HepG2 (cell line): ENCODE measurements around the gene CHADL. TPM values are rescaled to one million over a fixed set of nuclear protein-coding genes. Genes with fewer than 3 reads are reported as not detected.

ENCODE experiments used
- ATAC-seq: fragments of 200-7000 bp; cut with Tn5 transposase; 3 replicates; pipeline ENCODE4 v1.9.1; 2020; ENCODE audit warnings: mild to moderate bottlenecking, moderate library complexity
- BruUV-seq: library from RNA; stranded (reverse); fragments of 400-500 nt; replicated peaks from 2 replicates; lab custom pipeline; 2021; lab: Mats Ljungman, UMichigan
- CTCF ChIA-PET: fragments of 300-600 bp; formaldehyde crosslinking; extraction: SDS; loops from one replicate; lab custom pipeline; 2021; ENCODE audit warnings: low total read pairs, inconsistent platforms, low intra/inter-chr PET ratio; lab: Yijun Ruan, JAX
- POLR2A ChIA-PET: fragments of 350-600 bp; sonication (Branson Sonifier 250); formaldehyde crosslinking; loops from one replicate; lab custom pipeline; 2020; ENCODE audit warnings: antibody characterized with exemption, inconsistent platforms; lab: Yijun Ruan, JAX
- DNase-seq: peaks from one replicate; pipeline ENCODE4 v3.0.0-alpha.2; 2015; ENCODE audit warnings: low spot score
- FAIRE-seq: peaks from 3 replicates; lab custom pipeline; 2011; peaks lifted over from hg19 to GRCh38; lab: Jason Lieb, UNC
- H2AFZ ChIP-seq: one replicate; pipeline ENCODE4 v1.6.1; 2011; ENCODE audit warnings: low read length, inconsistent platforms
- H3K27ac ChIP-seq: fragments of 300-600 bp; 3 replicates; pipeline ENCODE4 v1.8.0; 2011; ENCODE audit warnings: mixed run types, mild to moderate bottlenecking, mixed read lengths, low read length, inconsistent platforms; ENCODE audit not compliant: insufficient read depth; ENCODE audit errors: extremely low read length
- H3K27me3 ChIP-seq, 2 experiments: fragments of 200-600 bp in 1 of 2; 2 replicates in 1 of 2; 3 replicates in 1 of 2; pipeline versions ENCODE4 v1.6.0 to v1.8.0; 2011; ENCODE audit warnings: low read length in 2 of 2, mild to moderate bottlenecking in 2 of 2, moderate library complexity in 2 of 2, inconsistent platforms in 1 of 2; ENCODE audit not compliant: insufficient read depth in 2 of 2, control insufficient read depth in 1 of 2
- H3K36me3 ChIP-seq, 2 experiments: fragments of 200-600 bp in 1 of 2; replicated peaks in 1 of 2; 2 replicates in 1 of 2; 3 replicates in 1 of 2; pipeline versions ENCODE4 v1.5.1 to v1.8.0; 2011; ENCODE audit warnings: low read length in 2 of 2, inconsistent platforms in 1 of 2; ENCODE audit not compliant: insufficient read depth in 2 of 2, control insufficient read depth in 1 of 2
- H3K4me1 ChIP-seq: 2 replicates; pipeline ENCODE4 v1.5.1; 2012; ENCODE audit warnings: low read length, inconsistent platforms; ENCODE audit not compliant: insufficient read depth
- H3K4me2 ChIP-seq: 2 replicates; pipeline ENCODE4 v1.6.0; 2011; ENCODE audit warnings: low read depth, low read length, inconsistent platforms
- H3K4me3 ChIP-seq, 3 experiments: fragments of 200-600 bp in 1 of 3; sonication (generic), shearing (Covaris generic) in 1 of 3; replicated peaks in 1 of 3; 2 replicates each; pipeline ENCODE4 v1.5.1; 2011 to 2016; ENCODE audit warnings: low read length in 3 of 3, inconsistent platforms in 2 of 3, low read depth in 2 of 3, mild to moderate bottlenecking in 2 of 3, control low read depth in 1 of 3, mixed read lengths in 1 of 3; ENCODE audit not compliant: insufficient read depth in 1 of 3
- H3K79me2 ChIP-seq: one replicate; pipeline ENCODE4 v1.6.1; 2011; ENCODE audit warnings: low read length, inconsistent platforms; ENCODE audit not compliant: insufficient read depth
- H3K9ac ChIP-seq: 2 replicates; pipeline ENCODE4 v1.6.0; 2011; ENCODE audit warnings: mild to moderate bottlenecking, low read depth, low read length, inconsistent platforms; ENCODE audit not compliant: insufficient read depth
- H3K9me3 ChIP-seq: 2 replicates; pipeline ENCODE4 v1.5.1; 2012; ENCODE audit warnings: mild to moderate bottlenecking, low read length
- H4K20me1 ChIP-seq: 2 replicates; pipeline ENCODE4 v1.6.0; 2011; ENCODE audit warnings: inconsistent platforms, mild to moderate bottlenecking, low read length, moderate library complexity; ENCODE audit not compliant: insufficient read depth
- DR1 ChIP-seq: sonication (generic); formaldehyde crosslinking; IDR thresholded peaks from 2 replicates; pipeline ENCODE4 v1.8.0; 2021; ENCODE audit warnings: mild to moderate bottlenecking, missing genetic modification reagents, inconsistent platforms
- HES4 ChIP-seq: sonication (generic); formaldehyde crosslinking; IDR thresholded peaks from 2 replicates; pipeline ENCODE4 v1.9.0; 2021; ENCODE audit warnings: mild to moderate bottlenecking, missing genetic modification reagents, borderline replicate concordance
- KAT7 ChIP-seq: IDR thresholded peaks from 2 replicates; pipeline ENCODE4 v1.6.1; 2018; ENCODE audit warnings: borderline replicate concordance, missing compliant biosample characterization
- KDM5B ChIP-seq: sonication (generic); formaldehyde crosslinking; IDR thresholded peaks from 2 replicates; pipeline ENCODE4 v1.4.0; 2020; ENCODE audit warnings: missing genetic modification reagents, mild to moderate bottlenecking, borderline replicate concordance
- KLF11 ChIP-seq: IDR thresholded peaks from 2 replicates; pipeline ENCODE4 v1.6.1; 2016; ENCODE audit warnings: missing compliant biosample characterization
- PRMT3 ChIP-seq: sonication (generic); formaldehyde crosslinking; IDR thresholded peaks from 2 replicates; pipeline ENCODE4 v1.8.1; 2022; ENCODE audit warnings: low read depth, mild to moderate bottlenecking, moderate library complexity, missing genetic modification reagents, borderline replicate concordance
- SIX1 ChIP-seq: sonication (generic); formaldehyde crosslinking; IDR thresholded peaks from 2 replicates; pipeline ENCODE4 v1.4.0; 2020; ENCODE audit warnings: missing genetic modification reagents, borderline replicate concordance
- ZFYVE20 ChIP-seq: sonication (generic); formaldehyde crosslinking; IDR thresholded peaks from 2 replicates; pipeline ENCODE4 v1.8.0; 2023; ENCODE audit warnings: low read depth, mild to moderate bottlenecking, moderate library complexity, missing genetic modification reagents, borderline replicate concordance
- ZNF10 ChIP-seq: sonication (generic); formaldehyde crosslinking; IDR thresholded peaks from 2 replicates; pipeline ENCODE4 v1.4.0; 2020; ENCODE audit warnings: mild to moderate bottlenecking, low read depth, missing genetic modification reagents, borderline replicate concordance
- ZNF17 ChIP-seq: sonication (generic); formaldehyde crosslinking; IDR thresholded peaks from 2 replicates; pipeline ENCODE4 v1.5.0; 2020; ENCODE audit warnings: mild to moderate bottlenecking, missing genetic modification reagents
- ZNF33A ChIP-seq: sonication (generic); formaldehyde crosslinking; IDR thresholded peaks from 2 replicates; pipeline ENCODE4 v1.5.1; 2020; ENCODE audit warnings: missing genetic modification reagents, mild to moderate bottlenecking, moderate library complexity, borderline replicate concordance
- ZNF562 ChIP-seq: sonication (generic); formaldehyde crosslinking; IDR thresholded peaks from 2 replicates; pipeline ENCODE4 v1.8.0; 2022; ENCODE audit warnings: missing genetic modification reagents, borderline replicate concordance
- ZNF776 ChIP-seq: sonication (generic); formaldehyde crosslinking; IDR thresholded peaks from 2 replicates; pipeline ENCODE4 v1.4.0; 2020; ENCODE audit warnings: mild to moderate bottlenecking, missing genetic modification reagents
- WGBS: methylation state at CpG from one replicate; pipeline ENCODE4 v1.1.6; 2017; ENCODE audit warnings: low lambda C conversion rate; 5-methylcytosine and 5-hydroxymethylcytosine counted together
- in situ Hi-C: cut with HindIII; loops from 2 replicates; pipeline ENCODE4 v1.10.0; 2017; ENCODE audit warnings: low pct_unique_long_range_greater_than_20kb; ENCODE audit not compliant: extremely low pct_ligation_motif_present
- intact Hi-C: fragments of 100-400 bp; cut with micrococcal nuclease; formaldehyde crosslinking; loops from one replicate; pipeline ENCODE4 v1.10.0; 2022; ENCODE audit not compliant: unreplicated experiment
- polyA plus RNA-seq, 8 experiments: library from polyadenylated mRNA; depleted of rRNA in 3 of 8; stranded (reverse) in 7 of 8; unstranded in 1 of 8; fragments of >200 nt; fragmentation: Illumina TruSeq in 4 of 8; extraction: Trizol in 4 of 8; gene quantifications; 2 replicates each; pipeline versions ENCODE4 v1.2.1 to v1.2.3, GENCODE V29; 2011 to 2016; ENCODE audit warnings: low read depth in 4 of 8, missing spikeins in 1 of 8, mixed read lengths in 1 of 8; ENCODE audit not compliant: insufficient read depth in 1 of 8
- total RNA-seq, 5 experiments: library from RNA; depleted of rRNA; stranded (reverse); fragments of >200 nt; fragmentation: Illumina TruSeq; extraction: Trizol; gene quantifications; 2 replicates each; pipeline ENCODE4 v1.2.3, GENCODE V29; 2016; ENCODE audit warnings: low read depth in 1 of 5
- TF ChIP-seq, protein P1 (sequence below): sonication (generic); formaldehyde crosslinking; IDR thresholded peaks from 2 replicates; pipeline ENCODE4 v1.4.0; 2020; ENCODE audit warnings: missing genetic modification reagents
- TF ChIP-seq, protein P2 (sequence below): sonication (generic); formaldehyde crosslinking; IDR thresholded peaks from 2 replicates; pipeline ENCODE4 v1.9.0; 2021; ENCODE audit warnings: missing genetic modification reagents, borderline replicate concordance
- TF ChIP-seq, protein P3 (sequence below): fragments of 450-650 bp; IDR thresholded peaks from 2 replicates; pipeline ENCODE4 v1.6.1; 2017; ENCODE audit warnings: mild to moderate bottlenecking

CHADL gene
- total and polyA plus RNA-seq, 2 of the 13 experiments (the other 11 are each of a cell fraction or from before 2014, with no cell fraction given), result 2.8 to 8.1 TPM

DNA sequence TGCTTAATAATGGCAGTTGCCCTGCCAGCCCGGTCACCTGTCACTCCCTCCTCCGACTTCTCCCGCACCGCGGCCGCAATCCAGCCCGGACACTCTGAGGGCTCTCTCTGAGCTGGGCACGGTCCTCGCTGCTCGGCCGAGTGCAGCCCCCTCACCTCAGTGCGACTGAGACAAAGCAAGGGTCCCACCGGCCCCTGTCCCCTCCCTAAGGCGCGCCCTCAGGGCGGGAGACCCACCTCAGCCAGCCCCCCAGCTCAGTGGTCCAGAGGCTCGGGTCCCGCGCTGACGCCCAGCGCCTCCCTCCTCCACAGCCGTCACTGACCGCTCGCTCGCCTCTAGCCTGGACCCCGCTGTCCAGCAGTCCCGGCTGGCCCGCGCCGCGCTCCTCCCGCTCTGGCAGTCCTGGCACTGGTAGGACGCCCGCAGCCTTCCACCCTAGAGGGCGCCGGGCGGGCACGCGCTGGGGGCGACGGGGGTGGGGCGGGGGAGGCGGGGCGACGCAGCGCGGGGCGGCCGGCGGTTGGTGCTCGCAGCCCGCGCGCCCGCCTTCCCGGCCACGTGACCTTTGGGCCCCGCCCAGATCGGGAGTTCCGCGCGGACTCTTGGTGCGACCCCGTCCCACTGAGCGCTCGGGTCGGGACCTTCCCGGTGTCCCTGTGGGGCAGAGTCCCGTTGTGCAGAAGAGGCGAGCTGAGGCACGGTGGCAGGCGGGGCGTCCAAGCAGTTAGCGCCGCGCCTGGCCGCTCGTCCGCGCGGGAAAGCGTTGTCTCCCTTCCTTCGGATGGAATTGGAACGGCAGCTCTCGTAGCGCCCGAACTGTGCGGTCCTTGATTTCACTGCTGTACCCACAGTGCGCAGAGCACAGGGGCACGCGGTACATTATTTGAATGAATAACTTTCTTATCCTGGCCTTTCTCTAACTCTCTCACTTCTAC, 43.4 kb downstream of the CHADL start:
- no TSS peak for BruUV-seq
- Histone ChIP-seq H3K4me2 (peak overlapping the region; percentile 99), H2AFZ (peak overlapping the region; percentile 78), H3K9me3 (no peaks in the 10 kb centered on the region), H3K4me3 (peak overlapping the region; percentile 58 to 87 (median 61)), H3K9ac (peak overlapping the region; percentile 52; the same call in 1 of the 2 replicates), H3K27ac (no peak overlapping the region), H3K4me1 (peaks cover 35% of the 10 kb centered on the region), H3K27me3 (peaks cover 0 to 2% of the 10 kb centered on the region in 2 experiments; a peak in 1 of 5 replicates), H4K20me1 (no peaks in the 10 kb centered on the region), H3K79me2 (no peaks in the 10 kb centered on the region), H3K36me3 (no peaks in the 10 kb centered on the region)
- no peak for FAIRE-seq
- DNase-seq, result peak; percentile 56
- CTCF ChIA-PET, result no interaction called here
- POLR2A ChIA-PET, result interaction anchor here (0.9 kb wide), 1 partner anchor 10 kb away, joined by 3 read pairs; no protein-coding TSS in a partner anchor
- in situ Hi-C loops (no loop called here), intact Hi-C loops (no loop called here)
- WGBS, result 2% methylated on average over 11 of the region's 91 CpGs
- peak; percentile 90 for ATAC-seq
- TF ChIP-seq PRMT3 (CRISPR knock-in tag) (no peak), KDM5B (CRISPR knock-in tag) (peak; percentile 52; the same call in 1 of the 2 replicates), ZNF33A (CRISPR knock-in tag) (no peak), ZNF10 (no peak), KAT7 (CRISPR knock-in tag) (no peak), SIX1 (CRISPR knock-in tag) (no peak), KLF11 (CRISPR knock-in tag) (no peak), ZFYVE20 (CRISPR knock-in tag) (0 out of 2 replicates have a peak, but pooled peaks have one; percentile 24), ZNF776 (CRISPR knock-in tag) (no peak), ZNF562 (CRISPR knock-in tag) (no peak), HES4 (CRISPR knock-in tag) (no peak), DR1 (CRISPR knock-in tag) (no peak), ZNF17 (CRISPR knock-in tag) (no peak)
- TF ChIP-seq, protein P1, sequence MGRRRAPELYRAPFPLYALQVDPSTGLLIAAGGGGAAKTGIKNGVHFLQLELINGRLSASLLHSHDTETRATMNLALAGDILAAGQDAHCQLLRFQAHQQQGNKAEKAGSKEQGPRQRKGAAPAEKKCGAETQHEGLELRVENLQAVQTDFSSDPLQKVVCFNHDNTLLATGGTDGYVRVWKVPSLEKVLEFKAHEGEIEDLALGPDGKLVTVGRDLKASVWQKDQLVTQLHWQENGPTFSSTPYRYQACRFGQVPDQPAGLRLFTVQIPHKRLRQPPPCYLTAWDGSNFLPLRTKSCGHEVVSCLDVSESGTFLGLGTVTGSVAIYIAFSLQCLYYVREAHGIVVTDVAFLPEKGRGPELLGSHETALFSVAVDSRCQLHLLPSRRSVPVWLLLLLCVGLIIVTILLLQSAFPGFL (CRISPR knock-in tag), result no peak
- TF ChIP-seq, protein P2, sequence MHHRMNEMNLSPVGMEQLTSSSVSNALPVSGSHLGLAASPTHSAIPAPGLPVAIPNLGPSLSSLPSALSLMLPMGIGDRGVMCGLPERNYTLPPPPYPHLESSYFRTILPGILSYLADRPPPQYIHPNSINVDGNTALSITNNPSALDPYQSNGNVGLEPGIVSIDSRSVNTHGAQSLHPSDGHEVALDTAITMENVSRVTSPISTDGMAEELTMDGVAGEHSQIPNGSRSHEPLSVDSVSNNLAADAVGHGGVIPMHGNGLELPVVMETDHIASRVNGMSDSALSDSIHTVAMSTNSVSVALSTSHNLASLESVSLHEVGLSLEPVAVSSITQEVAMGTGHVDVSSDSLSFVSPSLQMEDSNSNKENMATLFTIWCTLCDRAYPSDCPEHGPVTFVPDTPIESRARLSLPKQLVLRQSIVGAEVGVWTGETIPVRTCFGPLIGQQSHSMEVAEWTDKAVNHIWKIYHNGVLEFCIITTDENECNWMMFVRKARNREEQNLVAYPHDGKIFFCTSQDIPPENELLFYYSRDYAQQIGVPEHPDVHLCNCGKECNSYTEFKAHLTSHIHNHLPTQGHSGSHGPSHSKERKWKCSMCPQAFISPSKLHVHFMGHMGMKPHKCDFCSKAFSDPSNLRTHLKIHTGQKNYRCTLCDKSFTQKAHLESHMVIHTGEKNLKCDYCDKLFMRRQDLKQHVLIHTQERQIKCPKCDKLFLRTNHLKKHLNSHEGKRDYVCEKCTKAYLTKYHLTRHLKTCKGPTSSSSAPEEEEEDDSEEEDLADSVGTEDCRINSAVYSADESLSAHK, result no peak
- TF ChIP-seq, protein P3, sequence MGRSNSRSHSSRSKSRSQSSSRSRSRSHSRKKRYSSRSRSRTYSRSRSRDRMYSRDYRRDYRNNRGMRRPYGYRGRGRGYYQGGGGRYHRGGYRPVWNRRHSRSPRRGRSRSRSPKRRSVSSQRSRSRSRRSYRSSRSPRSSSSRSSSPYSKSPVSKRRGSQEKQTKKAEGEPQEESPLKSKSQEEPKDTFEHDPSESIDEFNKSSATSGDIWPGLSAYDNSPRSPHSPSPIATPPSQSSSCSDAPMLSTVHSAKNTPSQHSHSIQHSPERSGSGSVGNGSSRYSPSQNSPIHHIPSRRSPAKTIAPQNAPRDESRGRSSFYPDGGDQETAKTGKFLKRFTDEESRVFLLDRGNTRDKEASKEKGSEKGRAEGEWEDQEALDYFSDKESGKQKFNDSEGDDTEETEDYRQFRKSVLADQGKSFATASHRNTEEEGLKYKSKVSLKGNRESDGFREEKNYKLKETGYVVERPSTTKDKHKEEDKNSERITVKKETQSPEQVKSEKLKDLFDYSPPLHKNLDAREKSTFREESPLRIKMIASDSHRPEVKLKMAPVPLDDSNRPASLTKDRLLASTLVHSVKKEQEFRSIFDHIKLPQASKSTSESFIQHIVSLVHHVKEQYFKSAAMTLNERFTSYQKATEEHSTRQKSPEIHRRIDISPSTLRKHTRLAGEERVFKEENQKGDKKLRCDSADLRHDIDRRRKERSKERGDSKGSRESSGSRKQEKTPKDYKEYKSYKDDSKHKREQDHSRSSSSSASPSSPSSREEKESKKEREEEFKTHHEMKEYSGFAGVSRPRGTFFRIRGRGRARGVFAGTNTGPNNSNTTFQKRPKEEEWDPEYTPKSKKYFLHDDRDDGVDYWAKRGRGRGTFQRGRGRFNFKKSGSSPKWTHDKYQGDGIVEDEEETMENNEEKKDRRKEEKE, result no peak
